GM12878 (cell line): Measurements from ENCODE around the gene CHIT1.

Experiments
- ASH2L ChIP-seq: fragments of 300-600, 200-600 bp; sonication (generic); IDR thresholded peaks from 2 replicates; pipeline ENCODE4 v1.6.1; 2017; ENCODE audit warnings: low read depth, mild to moderate bottlenecking, borderline replicate concordance
- BCLAF1 ChIP-seq: fragments of 450-650 bp; IDR thresholded peaks from 2 replicates; pipeline ENCODE4 v1.6.1; 2017; ENCODE audit warnings: antibody characterized with exemption, mild to moderate bottlenecking, moderate library complexity
- CTCF ChIP-seq, 3 experiments: IDR thresholded peaks in 2 of 3; conservative IDR thresholded peaks in 1 of 3; 2 replicates each; pipeline ENCODE4 v1.5.1; 2011; ENCODE audit warnings: low read depth in 3 of 3, low read length in 3 of 3, mild to moderate bottlenecking in 3 of 3, control low read depth in 2 of 3, moderate library complexity in 2 of 3, inconsistent platforms in 1 of 3, mixed read lengths in 1 of 3; ENCODE audit not compliant: control insufficient read depth in 2 of 3, insufficient read depth in 1 of 3; ENCODE audit errors: extremely low read depth in 1 of 3
- DPF2 ChIP-seq: fragments of 450-650 bp; IDR thresholded peaks from 2 replicates; pipeline ENCODE4 v1.6.1; 2017; ENCODE audit warnings: mild to moderate bottlenecking
- EZH2 ChIP-seq: IDR thresholded peaks from 2 replicates; pipeline ENCODE4 v1.6.1; 2012; ENCODE audit warnings: low read depth, mild to moderate bottlenecking, control low read depth, inconsistent platforms, low read length, borderline replicate concordance; ENCODE audit not compliant: control insufficient read depth
- JUND ChIP-seq: IDR thresholded peaks from 2 replicates; pipeline ENCODE4 v1.6.1; 2012; ENCODE audit warnings: low read depth, mild to moderate bottlenecking, low read length, improper control_type of control experiment, moderate library complexity
- MEF2B ChIP-seq: fragments of 450-650 bp; IDR thresholded peaks from 2 replicates; pipeline ENCODE4 v1.6.1; 2018; ENCODE audit warnings: mild to moderate bottlenecking, moderate library complexity; ENCODE audit not compliant: partially characterized antibody, poor library complexity, severe bottlenecking
- NFYB ChIP-seq: IDR thresholded peaks from 2 replicates; pipeline ENCODE4 v1.6.1; 2011; ENCODE audit warnings: low read depth, mild to moderate bottlenecking, low read length, improper control_type of control experiment, moderate library complexity; ENCODE audit not compliant: insufficient read depth
- SMC3 ChIP-seq: IDR thresholded peaks from 2 replicates; pipeline ENCODE4 v1.6.1; 2011; ENCODE audit warnings: low read length, improper control_type of control experiment, borderline replicate concordance
- SREBF1 ChIP-seq: IDR thresholded peaks from 2 replicates; pipeline ENCODE4 v1.6.1; 2012; ENCODE audit warnings: mild to moderate bottlenecking, low read length
- TARDBP ChIP-seq: IDR thresholded peaks from 2 replicates; pipeline ENCODE4 v1.6.1; 2016; ENCODE audit warnings: borderline replicate concordance
- TF ChIP-seq, protein P1 (sequence below): IDR thresholded peaks from 2 replicates; pipeline ENCODE4 v1.6.1; 2012; ENCODE audit warnings: low read depth, low read length, improper control_type of control experiment
- TF ChIP-seq, protein P2 (sequence below): IDR thresholded peaks from 2 replicates; pipeline ENCODE4 v1.6.1; 2012; ENCODE audit warnings: low read depth, low read length, improper control_type of control experiment

GRCh38 chr1:203183828-203184227 is 45.6 kb downstream of the CHIT1 start:
- TF ChIP-seq MEF2B (no peak), CTCF (IDR thresholded peaks at IDR 0.05 in 2 of 3, conservative IDR thresholded peaks at IDR 0.05 in 1 of 3; ENCODE audit: control insufficient read depth in 2 of 3, extremely low read depth in 1 of 3, insufficient read depth in 1 of 3, low read depth in 3 of 3, low read length in 3 of 3) (no peak), TARDBP (no peak), ASH2L (no peak), NFYB (no peak), EZH2 (no peak), JUND (no peak), SREBF1 (no peak), DPF2 (no peak), BCLAF1 (no peak), SMC3 (no peak)
- TF ChIP-seq, protein P1, sequence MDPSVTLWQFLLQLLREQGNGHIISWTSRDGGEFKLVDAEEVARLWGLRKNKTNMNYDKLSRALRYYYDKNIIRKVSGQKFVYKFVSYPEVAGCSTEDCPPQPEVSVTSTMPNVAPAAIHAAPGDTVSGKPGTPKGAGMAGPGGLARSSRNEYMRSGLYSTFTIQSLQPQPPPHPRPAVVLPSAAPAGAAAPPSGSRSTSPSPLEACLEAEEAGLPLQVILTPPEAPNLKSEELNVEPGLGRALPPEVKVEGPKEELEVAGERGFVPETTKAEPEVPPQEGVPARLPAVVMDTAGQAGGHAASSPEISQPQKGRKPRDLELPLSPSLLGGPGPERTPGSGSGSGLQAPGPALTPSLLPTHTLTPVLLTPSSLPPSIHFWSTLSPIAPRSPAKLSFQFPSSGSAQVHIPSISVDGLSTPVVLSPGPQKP, result no peak
- TF ChIP-seq, protein P2, sequence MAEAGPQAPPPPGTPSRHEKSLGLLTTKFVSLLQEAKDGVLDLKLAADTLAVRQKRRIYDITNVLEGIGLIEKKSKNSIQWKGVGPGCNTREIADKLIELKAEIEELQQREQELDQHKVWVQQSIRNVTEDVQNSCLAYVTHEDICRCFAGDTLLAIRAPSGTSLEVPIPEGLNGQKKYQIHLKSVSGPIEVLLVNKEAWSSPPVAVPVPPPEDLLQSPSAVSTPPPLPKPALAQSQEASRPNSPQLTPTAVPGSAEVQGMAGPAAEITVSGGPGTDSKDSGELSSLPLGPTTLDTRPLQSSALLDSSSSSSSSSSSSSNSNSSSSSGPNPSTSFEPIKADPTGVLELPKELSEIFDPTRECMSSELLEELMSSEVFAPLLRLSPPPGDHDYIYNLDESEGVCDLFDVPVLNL, result no peak
